HL-60 (cell line): ENCODE data around the gene TRIM47.
A peak's percentile ranks its signal among the peaks of the same experiment; 100 is the strongest.

ENCODE experiments used
- DNase-seq, 2 experiments: peaks; one replicate each; pipeline ENCODE4 v3.0.0-alpha.2; 2010 to 2020; ENCODE audit warnings: low read depth in 1 of 2, low spot score in 1 of 2
- H3K27ac ChIP-seq: fragments of 250-450 bp; sonication (Bioruptor Pico); replicated peaks from 2 replicates; pipeline ENCODE4 v1.5.1; 2020; ENCODE audit warnings: mild to moderate bottlenecking, moderate library complexity
- H3K27me3 ChIP-seq: fragments of 250-450 bp; sonication (Bioruptor Pico); 2 replicates; pipeline ENCODE4 v1.5.1; 2021; ENCODE audit warnings: mild to moderate bottlenecking, moderate library complexity; ENCODE audit not compliant: insufficient read depth, poor library complexity, severe bottlenecking
- H3K4me3 ChIP-seq: replicated peaks from 2 replicates; pipeline ENCODE4 v1.5.1; 2011; ENCODE audit warnings: mild to moderate bottlenecking, control low read depth, low read length; ENCODE audit not compliant: insufficient read depth
- GABPA ChIP-seq: IDR thresholded peaks from 2 replicates; pipeline ENCODE4 v1.6.1; 2012; ENCODE audit warnings: low read depth
- POLR2AphosphoS5 ChIP-seq: IDR thresholded peaks from 2 replicates; pipeline ENCODE4 v1.6.1; 2012; ENCODE audit warnings: low read depth
- SPI1 ChIP-seq: IDR thresholded peaks from 2 replicates; pipeline ENCODE4 v1.6.1; 2012; ENCODE audit warnings: low read depth, mild to moderate bottlenecking, borderline replicate concordance
- TF ChIP-seq, protein P1 (sequence below): IDR thresholded peaks from one replicate; pipeline ENCODE4 v1.5.1; 2011; ENCODE audit warnings: low read length, control low read depth, inconsistent platforms; ENCODE audit not compliant: insufficient read depth
- TF ChIP-seq, protein P2 (sequence below): IDR thresholded peaks from 2 replicates; pipeline ENCODE4 v1.6.1; 2012; ENCODE audit warnings: low read depth; ENCODE audit not compliant: insufficient replicate concordance

Gene TRIM47

DNA sequence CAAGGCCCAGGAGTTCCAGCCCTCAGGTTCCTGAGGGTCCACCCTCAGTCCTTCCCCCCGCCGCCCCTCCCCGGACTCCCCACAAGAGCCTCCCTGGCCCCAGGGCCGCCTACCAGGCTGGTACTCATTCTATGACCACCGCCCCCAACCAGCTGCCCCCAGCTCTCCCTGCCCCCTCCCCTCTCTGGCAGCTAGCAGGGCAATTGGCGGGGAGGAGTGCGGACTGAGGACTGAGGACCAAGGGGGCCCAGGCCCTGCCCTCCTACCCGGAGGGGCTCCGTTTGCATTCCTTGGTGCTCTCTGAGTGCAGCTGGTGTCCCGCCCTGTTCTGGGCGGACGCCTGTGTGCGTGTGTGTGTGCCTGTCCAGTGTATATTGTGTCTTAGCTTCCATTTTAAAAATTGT lies 53.2 kb downstream of the TRIM47 start:
- Histone ChIP-seq H3K27me3 (no peaks in the 10 kb centered on the region), H3K27ac (no peak overlapping the region), H3K4me3 (no peak overlapping the region)
- TF ChIP-seq SPI1 (no peak), GABPA (no peak)
- TF ChIP-seq, protein P1, sequence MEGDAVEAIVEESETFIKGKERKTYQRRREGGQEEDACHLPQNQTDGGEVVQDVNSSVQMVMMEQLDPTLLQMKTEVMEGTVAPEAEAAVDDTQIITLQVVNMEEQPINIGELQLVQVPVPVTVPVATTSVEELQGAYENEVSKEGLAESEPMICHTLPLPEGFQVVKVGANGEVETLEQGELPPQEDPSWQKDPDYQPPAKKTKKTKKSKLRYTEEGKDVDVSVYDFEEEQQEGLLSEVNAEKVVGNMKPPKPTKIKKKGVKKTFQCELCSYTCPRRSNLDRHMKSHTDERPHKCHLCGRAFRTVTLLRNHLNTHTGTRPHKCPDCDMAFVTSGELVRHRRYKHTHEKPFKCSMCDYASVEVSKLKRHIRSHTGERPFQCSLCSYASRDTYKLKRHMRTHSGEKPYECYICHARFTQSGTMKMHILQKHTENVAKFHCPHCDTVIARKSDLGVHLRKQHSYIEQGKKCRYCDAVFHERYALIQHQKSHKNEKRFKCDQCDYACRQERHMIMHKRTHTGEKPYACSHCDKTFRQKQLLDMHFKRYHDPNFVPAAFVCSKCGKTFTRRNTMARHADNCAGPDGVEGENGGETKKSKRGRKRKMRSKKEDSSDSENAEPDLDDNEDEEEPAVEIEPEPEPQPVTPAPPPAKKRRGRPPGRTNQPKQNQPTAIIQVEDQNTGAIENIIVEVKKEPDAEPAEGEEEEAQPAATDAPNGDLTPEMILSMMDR = no peak
- no peak for DNase-seq

DNA sequence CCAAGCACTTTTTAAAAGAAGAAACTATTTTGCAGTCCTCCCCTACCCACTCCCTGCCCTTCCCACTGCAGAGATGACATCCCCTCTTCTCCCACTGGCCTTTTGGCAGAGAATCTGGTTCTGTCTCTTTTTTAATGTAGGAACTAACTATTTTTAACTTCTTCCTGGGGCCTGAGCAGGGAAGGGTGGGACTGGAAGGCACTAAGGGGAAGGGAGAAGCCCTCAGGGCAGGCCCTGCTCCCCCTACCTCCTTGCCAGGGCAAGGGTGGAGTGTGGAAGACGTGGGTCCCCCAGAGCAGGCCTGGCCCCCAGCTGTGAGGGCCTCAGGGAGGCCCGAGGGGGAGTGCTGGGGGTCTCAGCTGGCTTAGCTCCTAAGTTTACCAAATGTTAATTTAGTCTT lies 53.7 kb downstream of the TRIM47 start:
- TF ChIP-seq POLR2AphosphoS5 (no peak), SPI1 (no peak)
- TF ChIP-seq, protein P1 = no peak
- TF ChIP-seq, protein P2, sequence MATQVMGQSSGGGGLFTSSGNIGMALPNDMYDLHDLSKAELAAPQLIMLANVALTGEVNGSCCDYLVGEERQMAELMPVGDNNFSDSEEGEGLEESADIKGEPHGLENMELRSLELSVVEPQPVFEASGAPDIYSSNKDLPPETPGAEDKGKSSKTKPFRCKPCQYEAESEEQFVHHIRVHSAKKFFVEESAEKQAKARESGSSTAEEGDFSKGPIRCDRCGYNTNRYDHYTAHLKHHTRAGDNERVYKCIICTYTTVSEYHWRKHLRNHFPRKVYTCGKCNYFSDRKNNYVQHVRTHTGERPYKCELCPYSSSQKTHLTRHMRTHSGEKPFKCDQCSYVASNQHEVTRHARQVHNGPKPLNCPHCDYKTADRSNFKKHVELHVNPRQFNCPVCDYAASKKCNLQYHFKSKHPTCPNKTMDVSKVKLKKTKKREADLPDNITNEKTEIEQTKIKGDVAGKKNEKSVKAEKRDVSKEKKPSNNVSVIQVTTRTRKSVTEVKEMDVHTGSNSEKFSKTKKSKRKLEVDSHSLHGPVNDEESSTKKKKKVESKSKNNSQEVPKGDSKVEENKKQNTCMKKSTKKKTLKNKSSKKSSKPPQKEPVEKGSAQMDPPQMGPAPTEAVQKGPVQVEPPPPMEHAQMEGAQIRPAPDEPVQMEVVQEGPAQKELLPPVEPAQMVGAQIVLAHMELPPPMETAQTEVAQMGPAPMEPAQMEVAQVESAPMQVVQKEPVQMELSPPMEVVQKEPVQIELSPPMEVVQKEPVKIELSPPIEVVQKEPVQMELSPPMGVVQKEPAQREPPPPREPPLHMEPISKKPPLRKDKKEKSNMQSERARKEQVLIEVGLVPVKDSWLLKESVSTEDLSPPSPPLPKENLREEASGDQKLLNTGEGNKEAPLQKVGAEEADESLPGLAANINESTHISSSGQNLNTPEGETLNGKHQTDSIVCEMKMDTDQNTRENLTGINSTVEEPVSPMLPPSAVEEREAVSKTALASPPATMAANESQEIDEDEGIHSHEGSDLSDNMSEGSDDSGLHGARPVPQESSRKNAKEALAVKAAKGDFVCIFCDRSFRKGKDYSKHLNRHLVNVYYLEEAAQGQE = no peak
- Histone ChIP-seq H3K27me3 (no peaks in the 10 kb centered on the region), H3K27ac (0 out of 2 replicates have a peak overlapping the region, but pooled peaks have one; percentile 19), H3K4me3 (no peak overlapping the region)
- DNase-seq = no peak
